SK-N-SH (cell line): ENCODE data around the gene RAB40C. TPM values are rescaled to one million over a fixed set of nuclear protein-coding genes. Genes with fewer than 3 reads are reported as not detected.

Experiments
- CTCF ChIA-PET: fragments of 300-600, 350-600 bp; formaldehyde crosslinking; extraction: SDS; loops from one replicate; lab custom pipeline; 2021; lab: Yijun Ruan, JAX
- POLR2A ChIA-PET: fragments of 350-600 bp; sonication (Branson Sonifier 250); formaldehyde crosslinking; extraction: SDS; loops from one replicate; lab custom pipeline; 2020; ENCODE audit warnings: antibody characterized with exemption, inconsistent platforms; lab: Yijun Ruan, JAX
- DNase-seq: peaks from one replicate; pipeline ENCODE4 v3.0.0; 2012
- H2AFZ ChIP-seq: fragments of 200-600 bp; sonication (generic); 2 replicates; pipeline ENCODE4 v1.8.1; 2016; ENCODE audit warnings: antibody characterized with exemption, mild to moderate bottlenecking, low read depth
- H3F3A ChIP-seq: fragments of 200-600 bp; sonication (generic); replicated peaks from 2 replicates; pipeline ENCODE3; 2016; ENCODE audit warnings: antibody characterized with exemption, mild to moderate bottlenecking; ENCODE audit not compliant: insufficient read depth
- H3K27ac ChIP-seq, 2 experiments: fragments of 200-500 bp in 1 of 2; fragments of 200-600 bp in 1 of 2; sonication (Bioruptor generic) in 1 of 2; sonication (generic), shearing (Covaris generic) in 1 of 2; 2 replicates each; pipeline versions ENCODE4 v1.5.1 to v1.6.1; 2014 to 2016; ENCODE audit warnings: low read depth in 2 of 2, inconsistent platforms in 1 of 2, low read length in 1 of 2, mild to moderate bottlenecking in 1 of 2, mixed read lengths in 1 of 2
- H3K27me3 ChIP-seq: fragments of 200-600 bp; sonication (generic), shearing (Covaris generic); 2 replicates; pipeline ENCODE4 v1.6.1; 2016; ENCODE audit warnings: mixed run types; ENCODE audit not compliant: insufficient read depth
- H3K36me3 ChIP-seq, 2 experiments: fragments of 200-500 bp in 1 of 2; fragments of 200-600 bp in 1 of 2; sonication (Bioruptor generic) in 1 of 2; sonication (generic) in 1 of 2; replicated peaks in 1 of 2; 2 replicates each; pipeline versions ENCODE3 to v1.5.1; 2014 to 2016; ENCODE audit warnings: low read length in 1 of 2, mild to moderate bottlenecking in 1 of 2; ENCODE audit not compliant: insufficient read depth in 2 of 2, control insufficient read depth in 1 of 2
- H3K4me1 ChIP-seq, 2 experiments: fragments of 200-500 bp in 1 of 2; fragments of 200-600 bp in 1 of 2; sonication (Bioruptor generic) in 1 of 2; sonication (generic), shearing (Covaris generic) in 1 of 2; 2 replicates each; pipeline versions ENCODE4 v1.5.1 to v1.6.1; 2014 to 2016; ENCODE audit warnings: low read depth in 1 of 2, low read length in 1 of 2, mixed run types in 1 of 2; ENCODE audit not compliant: insufficient read depth in 2 of 2, control insufficient read depth in 1 of 2
- H3K4me2 ChIP-seq: fragments of 200-600 bp; sonication (generic), shearing (Covaris generic); 2 replicates; pipeline ENCODE4 v1.6.1; 2017; ENCODE audit warnings: mixed run types
- H3K4me3 ChIP-seq, 2 experiments: fragments of 200-500 bp in 1 of 2; fragments of 200-600 bp in 1 of 2; sonication (Bioruptor generic) in 1 of 2; sonication (generic), shearing (Covaris generic) in 1 of 2; 2 replicates each; pipeline versions ENCODE4 v1.5.1 to v1.8.1; 2014 to 2016; ENCODE audit warnings: low read depth in 2 of 2, inconsistent platforms in 1 of 2, low read length in 1 of 2, mild to moderate bottlenecking in 1 of 2, mixed read lengths in 1 of 2, moderate library complexity in 1 of 2
- H3K79me2 ChIP-seq: fragments of 200-600 bp; sonication (generic); 2 replicates; pipeline ENCODE4 v1.8.1; 2017; ENCODE audit warnings: mild to moderate bottlenecking; ENCODE audit not compliant: insufficient read depth
- H3K9ac ChIP-seq: fragments of 200-600 bp; sonication (generic); 2 replicates; pipeline ENCODE4 v1.6.1; 2017; ENCODE audit warnings: mixed run types
- H3K9me2 ChIP-seq: fragments of 200-600 bp; sonication (generic); 2 replicates; pipeline ENCODE4 v1.6.1; 2017; ENCODE audit warnings: mixed run types
- H3K9me3 ChIP-seq: fragments of 200-600 bp; sonication (generic); 2 replicates; pipeline ENCODE4 v1.6.1; 2017; ENCODE audit warnings: mixed run types, mild to moderate bottlenecking, moderate library complexity
- H4K20me1 ChIP-seq: fragments of 200-600 bp; sonication (generic); 2 replicates; pipeline ENCODE4 v1.6.1; 2017; ENCODE audit warnings: mild to moderate bottlenecking, mixed run types; ENCODE audit not compliant: insufficient read depth
- EP300 ChIP-seq, 2 experiments: IDR thresholded peaks; 2 replicates each; pipeline versions ENCODE4 v1.4.0 to v1.6.1; 2012; ENCODE audit warnings: borderline replicate concordance in 1 of 2, low read depth in 1 of 2, low read length in 1 of 2
- FOXJ3 ChIP-seq: sonication (generic); formaldehyde crosslinking; IDR thresholded peaks from 2 replicates; pipeline ENCODE4 v1.5.1; 2020; ENCODE audit warnings: mild to moderate bottlenecking, missing genetic modification reagents
- MXI1 ChIP-seq: IDR thresholded peaks from 2 replicates; pipeline ENCODE4 v1.6.1; 2012; ENCODE audit warnings: mild to moderate bottlenecking, low read depth, low read length, improper control_type of control experiment
- PBX3 ChIP-seq: IDR thresholded peaks from 2 replicates; pipeline ENCODE4; 2012
- POLR2AphosphoS5 ChIP-seq: IDR thresholded peaks from 2 replicates; pipeline ENCODE4 v1.6.1; 2012; ENCODE audit warnings: low read depth, low read length
- REST ChIP-seq: IDR thresholded peaks from 2 replicates; pipeline ENCODE4 v1.6.1; 2012; ENCODE audit warnings: mild to moderate bottlenecking, low read depth, low read length, moderate library complexity
- RXRA ChIP-seq: IDR thresholded peaks from 2 replicates; pipeline ENCODE4 v1.4.0; 2012; ENCODE audit warnings: low read depth, mild to moderate bottlenecking, borderline replicate concordance
- SIN3A ChIP-seq: IDR thresholded peaks from 2 replicates; pipeline ENCODE4 v1.6.1; 2012; ENCODE audit warnings: low read depth, mild to moderate bottlenecking, low read length, moderate library complexity, borderline replicate concordance
- USF1 ChIP-seq: IDR thresholded peaks from 2 replicates; pipeline ENCODE4 v1.4.0; 2012; ENCODE audit warnings: low read depth, borderline replicate concordance
- YY1 ChIP-seq: IDR thresholded peaks from 2 replicates; pipeline ENCODE4 v1.4.0; 2012; ENCODE audit warnings: low read depth, mild to moderate bottlenecking
- WGBS: methylation state at CpG from one replicate; pipeline ENCODE4 v1.1.6; 2017; ENCODE audit warnings: low lambda C conversion rate; 5-methylcytosine and 5-hydroxymethylcytosine counted together
- polyA plus RNA-seq, 3 experiments: library from polyadenylated mRNA; depleted of rRNA; stranded (reverse); fragments of >200 nt; gene quantifications; 2 replicates each; pipeline ENCODE4 v1.2.3, GENCODE V29; 2012

RAB40C gene
- polyA plus RNA-seq, 1 of the 3 experiments (the other 2 are of a cell fraction): 13.0 TPM

- Histone ChIP-seq H4K20me1 (peaks cover 20% of the 10 kb centered on the region), H3F3A (peaks cover 14% of the 10 kb centered on the region), H3K4me3 (no peak overlapping the region), H3K36me3 (peaks cover 9 to 34% of the 10 kb centered on the region in 2 experiments), H3K4me1 (peaks cover 8 to 33% of the 10 kb centered on the region in 2 experiments; a peak in 2 of 4 replicates), H3K9ac (no peak overlapping the region), H2AFZ (no peak overlapping the region), H3K79me2 (peaks cover 22% of the 10 kb centered on the region), H3K9me3 (no peaks in the 10 kb centered on the region), H3K27ac (no peak overlapping the region; a peak in 1 of 4 replicates), H3K4me2 (no peak overlapping the region), H3K27me3 (no peaks in the 10 kb centered on the region), H3K9me2 (no peaks in the 10 kb centered on the region)
- DNase-seq: no peak
- TF ChIP-seq FOXJ3 (CRISPR knock-in tag) (no peak), REST (no peak), PBX3 (no peak), MXI1 (no peak), SIN3A (no peak), YY1 (no peak), USF1 (no peak), EP300 (IDR thresholded peaks at IDR 0.05; ENCODE audit: borderline replicate concordance in 1 of 2, low read depth in 1 of 2, low read length in 1 of 2) (no peak), RXRA (no peak), POLR2AphosphoS5 (no peak)
- 97% methylated on average over 29 of the region's 57 CpGs for WGBS
- CTCF ChIA-PET: interaction anchor here (0.8 to 2.7 kb wide), 4 partner anchors 9 to 29 kb away, joined by 3 to 17 read pairs (median 4); partner anchors contain the start of gene RHOT2
- POLR2A ChIA-PET: no interaction called here
Observed at GRCh38 chr16:677316-678190, 87.7 kb downstream of the RAB40C start.
